SIG-M5 treated with dmso at 0.1 percent for 504 hours (cell line): ENCODE data around the gene PRICKLE2.

Experiments used
- DNase-seq: peaks from one replicate; lab custom pipeline; 2025; ENCODE audit not compliant: unreplicated experiment; lab: John Stamatoyannopoulos, UW

PRICKLE2 gene

DNA sequence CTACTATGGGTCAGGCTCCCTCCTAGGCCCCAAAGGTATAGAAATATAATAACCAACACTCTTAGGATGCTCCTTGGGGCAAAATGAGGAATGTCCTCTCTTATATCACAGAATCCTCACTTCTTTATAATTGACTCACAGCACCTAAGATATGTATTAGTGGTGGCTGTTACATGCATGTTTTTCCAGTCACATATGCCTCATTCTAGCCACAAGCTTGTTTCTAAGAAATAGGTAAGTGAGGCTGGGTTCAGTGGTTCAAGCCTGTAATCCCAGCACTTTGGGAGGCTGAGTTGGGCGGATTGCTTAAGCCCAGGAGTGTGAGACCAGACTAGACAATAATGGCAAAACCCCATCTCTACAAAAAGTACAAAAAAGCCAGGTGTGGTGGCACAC, 144.0 kb downstream of the PRICKLE2 start:
- no peak for DNase-seq

GRCh38 chr3:64080616-64081234, 144.5 kb downstream of the PRICKLE2 start:
- no peak for DNase-seq

GRCh38 chr3:64079369-64080150, 145.7 kb downstream of the PRICKLE2 start:
- no peak for DNase-seq

- no peak for DNase-seq
These were observed 146.3 kb downstream of the PRICKLE2 start for GRCh38 chr3:64078966-64079365.

GRCh38 chr3:64074895-64075679, 150.2 kb downstream of the PRICKLE2 start:
- no peak for DNase-seq

- DNase-seq = no peak
These were observed 151.2 kb downstream of the PRICKLE2 start for GRCh38 chr3:64074060-64074459.

DNA sequence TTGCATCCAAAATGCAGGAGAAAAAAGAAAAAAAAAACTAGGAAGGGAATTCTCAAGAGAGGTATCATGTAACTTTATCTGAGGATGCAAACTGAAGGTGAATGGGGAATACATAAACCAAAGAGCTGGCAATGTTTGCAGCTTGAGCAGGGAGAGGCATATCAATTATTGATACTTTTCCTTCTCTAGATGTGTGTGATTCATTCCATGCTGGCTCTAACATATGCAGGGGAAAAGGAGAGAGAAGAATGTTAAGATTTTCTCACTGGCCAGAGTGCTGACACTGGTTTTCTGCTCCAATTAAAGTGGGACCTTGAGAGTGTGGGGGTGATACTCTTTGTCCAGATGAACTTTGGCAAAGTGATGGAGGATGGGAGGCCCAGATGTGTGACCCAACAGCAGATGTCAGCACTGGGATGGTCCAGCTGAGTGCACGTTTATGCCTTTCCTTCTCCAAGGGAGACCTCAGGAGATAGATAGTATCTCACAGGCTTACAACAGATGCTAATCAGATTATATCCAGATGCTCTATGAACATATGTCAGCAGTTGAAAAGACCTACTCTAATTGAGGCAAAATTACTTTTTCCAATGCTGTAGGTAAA, 152.0 kb downstream of the PRICKLE2 start:
- no peak for DNase-seq

GRCh38 chr3:64072126-64072525, 153.1 kb downstream of the PRICKLE2 start:
- no peak for DNase-seq

- no peak for DNase-seq
These were observed 154.6 kb downstream of the PRICKLE2 start for GRCh38 chr3:64070704-64071103.

- no peak for DNase-seq
These were observed 157.5 kb downstream of the PRICKLE2 start for GRCh38 chr3:64067506-64068346.

DNA sequence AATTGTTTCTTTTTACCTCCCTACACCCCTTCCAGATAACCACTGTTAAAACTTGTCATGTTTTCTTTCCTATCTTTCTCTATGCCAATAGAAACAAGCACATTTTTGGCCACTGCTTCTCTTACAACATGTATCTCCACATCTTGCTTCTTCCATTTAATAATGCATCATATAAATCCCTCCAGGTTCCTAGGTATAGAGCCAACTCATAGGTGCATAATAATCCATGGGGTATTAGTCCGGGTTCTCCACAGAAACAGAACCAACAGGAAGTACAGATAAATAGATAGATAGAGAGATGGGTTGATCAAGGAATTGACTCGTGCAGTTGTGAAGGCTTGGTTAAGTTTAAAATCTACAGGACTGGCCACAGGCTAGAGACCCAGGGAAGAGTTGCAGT, 160.5 kb downstream of the PRICKLE2 start:
- no peak for DNase-seq

DNA sequence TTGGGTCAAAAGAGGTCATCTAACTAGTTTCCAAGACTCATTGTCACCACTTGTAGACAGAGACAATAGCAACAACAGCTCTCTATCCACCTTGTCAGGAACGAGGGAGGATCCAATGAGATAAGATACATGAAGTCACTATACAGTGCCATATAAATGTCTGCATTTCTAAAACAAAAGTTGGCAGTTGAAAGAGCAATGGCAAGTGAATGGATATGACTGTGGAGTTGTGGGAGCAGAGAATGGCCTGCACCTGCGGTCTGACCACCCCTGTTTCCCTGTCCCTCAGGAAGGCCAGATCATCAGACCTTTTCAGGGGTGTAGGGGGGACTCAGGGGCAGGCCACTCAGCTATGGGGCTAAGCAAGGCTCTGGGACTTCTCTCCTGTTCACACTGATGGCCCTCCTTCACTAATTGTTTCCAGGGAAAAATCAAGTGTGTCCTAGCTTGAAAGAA, 161.3 kb downstream of the PRICKLE2 start:
- no peak for DNase-seq

- peak; percentile 75 for DNase-seq
These were observed 161.9 kb downstream of the PRICKLE2 start for GRCh38 chr3:64063207-64063982.

DNA sequence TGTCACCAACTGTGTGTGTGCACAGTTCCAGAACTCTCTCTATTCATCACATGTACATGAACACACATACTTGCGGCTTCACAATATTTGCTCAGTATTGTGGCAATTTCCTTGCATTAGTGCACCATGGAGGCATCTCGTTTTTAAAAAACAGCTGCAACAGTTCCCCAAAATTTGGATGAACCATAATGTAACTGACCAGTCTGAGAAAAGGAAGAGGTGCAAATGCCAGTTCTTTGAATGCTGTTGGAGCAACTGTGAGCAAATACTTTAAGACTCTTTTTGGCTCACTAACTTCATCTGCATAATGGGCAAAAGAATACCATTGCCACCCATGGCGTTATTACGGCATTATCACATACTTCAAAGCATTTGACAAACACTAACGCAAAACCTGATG, 163.6 kb downstream of the PRICKLE2 start:
- no peak for DNase-seq

DNA sequence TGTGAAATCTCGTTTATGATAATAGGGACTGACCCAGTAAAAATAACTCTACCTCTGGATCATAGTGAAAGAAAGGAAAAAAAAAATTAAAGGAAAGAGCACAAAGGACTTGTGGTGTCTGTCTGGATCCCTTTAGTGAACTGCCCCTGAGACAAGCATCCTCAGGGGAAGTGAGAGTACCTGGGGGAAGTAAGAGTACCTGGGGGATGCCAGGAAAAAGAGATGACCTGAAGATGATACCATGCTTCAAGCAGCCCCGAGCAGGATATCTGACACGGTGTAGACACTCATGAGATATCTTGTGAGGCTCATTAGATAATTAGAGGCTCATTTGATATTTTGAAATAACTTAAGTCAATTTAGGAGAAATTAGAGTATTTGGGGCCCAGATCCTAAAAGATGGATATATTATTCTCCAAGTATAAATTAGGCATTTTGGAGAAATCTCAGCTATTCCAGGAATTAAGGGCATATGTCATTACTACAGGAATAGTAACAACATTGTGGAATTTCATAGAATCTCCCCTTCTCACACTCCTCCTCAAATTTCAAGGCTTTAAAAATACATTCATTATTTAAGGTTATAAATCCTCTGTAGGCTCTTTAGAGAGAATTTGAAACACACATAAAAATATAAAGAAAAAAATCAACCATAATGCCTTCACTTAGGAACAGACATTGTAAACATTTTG, 165.6 kb downstream of the PRICKLE2 start:
- no peak for DNase-seq

GRCh38 chr3:64058566-64058965, 166.7 kb downstream of the PRICKLE2 start:
- DNase-seq = no peak

DNA sequence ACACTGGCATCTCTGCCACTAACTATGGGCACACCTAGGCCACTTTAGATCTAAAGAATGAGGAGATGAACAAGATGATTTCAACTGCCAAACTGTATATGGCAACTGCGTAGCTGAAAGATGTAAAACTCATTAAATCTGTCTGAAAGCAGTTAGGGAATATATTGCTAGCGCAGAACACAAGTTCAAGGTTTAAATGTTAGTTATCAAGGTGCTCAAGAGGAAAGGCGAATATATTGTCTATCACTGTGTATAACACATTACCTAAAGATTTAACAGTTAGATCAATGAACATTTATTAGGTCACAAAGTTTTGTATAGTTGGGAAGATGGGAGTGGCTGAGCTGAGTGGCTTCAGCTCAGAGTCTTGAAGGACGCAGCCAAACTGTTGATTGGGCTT, 168.0 kb downstream of the PRICKLE2 start:
- no peak for DNase-seq

GRCh38 chr3:64056606-64057180, 168.6 kb downstream of the PRICKLE2 start:
- no peak for DNase-seq

DNA sequence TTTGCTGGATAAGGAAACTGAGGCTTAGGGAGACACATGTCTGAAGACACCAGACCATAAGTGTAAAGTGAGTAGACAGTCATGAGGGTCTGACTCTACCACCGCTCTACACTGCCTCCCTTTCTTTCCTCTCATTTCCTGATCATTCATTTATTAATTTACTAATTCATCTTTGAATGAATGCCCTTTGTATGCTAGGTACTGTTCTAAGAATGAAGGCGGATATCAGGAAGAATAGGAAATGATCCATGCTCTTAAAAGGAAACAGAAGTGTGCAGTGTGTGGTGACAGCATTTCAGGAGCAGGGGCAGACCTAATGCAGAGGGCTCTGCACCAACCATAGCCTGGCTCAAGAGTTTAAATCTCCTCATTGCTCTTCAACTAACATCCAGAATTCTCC, 170.2 kb downstream of the PRICKLE2 start:
- DNase-seq = no peak
